ENCODE results near the gene TOM1. TPM values are rescaled to one million over a fixed set of nuclear protein-coding genes. Genes with fewer than 3 reads are reported as not detected.
A peak's percentile ranks its signal among the peaks of the same experiment; 100 is the strongest.

TOM1 gene
- total and polyA plus RNA-seq, 2 of the 13 experiments (the other 11 are each of a cell fraction or from before 2014, with no cell fraction given), result 30.8 to 87.3 TPM

- TF ChIP-seq PATZ1 (CRISPR knock-in tag; IDR thresholded peaks at IDR 0.05) (peak; percentile 85), ZNF878 (CRISPR knock-in tag; IDR thresholded peaks at IDR 0.05) (no peak), CERS6 (CRISPR knock-in tag; IDR thresholded peaks at IDR 0.05) (no peak), ZNF225 (CRISPR knock-in tag; IDR thresholded peaks at IDR 0.05) (no peak), SMARCC2 (IDR thresholded peaks at IDR 0.05) (no peak), ZBTB40 (IDR thresholded peaks at IDR 0.05) (no peak), ZBTB40 (CRISPR knock-in tag; IDR thresholded peaks at IDR 0.05) (no peak), NFIC (IDR thresholded peaks at IDR 0.05; ENCODE audit: low read length) (no peak), REL (CRISPR knock-in tag; conservative IDR thresholded peaks at IDR 0.05) (no peak), MTA1 (CRISPR knock-in tag; IDR thresholded peaks at IDR 0.05; ENCODE audit: borderline replicate concordance) (no peak), PLRG1 (conservative IDR thresholded peaks at IDR 0.05) (no peak), PAX8 (CRISPR knock-in tag; IDR thresholded peaks at IDR 0.05; ENCODE audit: borderline replicate concordance) (no peak), SMAD1 (CRISPR knock-in tag; IDR thresholded peaks at IDR 0.05; ENCODE audit: borderline replicate concordance, low read depth) (no peak), SCMH1 (CRISPR knock-in tag; IDR thresholded peaks at IDR 0.05; ENCODE audit: borderline replicate concordance) (no peak), RFX3 (CRISPR knock-in tag; IDR thresholded peaks at IDR 0.05) (no peak), ZNF496 (CRISPR knock-in tag; IDR thresholded peaks at IDR 0.05; ENCODE audit: insufficient replicate concordance) (no peak), ZNF513 (CRISPR knock-in tag; conservative IDR thresholded peaks at IDR 0.05) (no peak), SRY (CRISPR knock-in tag; IDR thresholded peaks at IDR 0.05) (no peak)
These were observed 1.7 kb downstream of the TOM1 start (continued) for GRCh38 chr22:35301372-35301874.
